Measurements from ENCODE around the gene KIF22.
"Not testable (repeated sequence)": the region's sequence is repeated elsewhere in the genome, so short reads cannot be mapped to it uniquely, and the experiment has no call there.

Gene KIF22

DNA sequence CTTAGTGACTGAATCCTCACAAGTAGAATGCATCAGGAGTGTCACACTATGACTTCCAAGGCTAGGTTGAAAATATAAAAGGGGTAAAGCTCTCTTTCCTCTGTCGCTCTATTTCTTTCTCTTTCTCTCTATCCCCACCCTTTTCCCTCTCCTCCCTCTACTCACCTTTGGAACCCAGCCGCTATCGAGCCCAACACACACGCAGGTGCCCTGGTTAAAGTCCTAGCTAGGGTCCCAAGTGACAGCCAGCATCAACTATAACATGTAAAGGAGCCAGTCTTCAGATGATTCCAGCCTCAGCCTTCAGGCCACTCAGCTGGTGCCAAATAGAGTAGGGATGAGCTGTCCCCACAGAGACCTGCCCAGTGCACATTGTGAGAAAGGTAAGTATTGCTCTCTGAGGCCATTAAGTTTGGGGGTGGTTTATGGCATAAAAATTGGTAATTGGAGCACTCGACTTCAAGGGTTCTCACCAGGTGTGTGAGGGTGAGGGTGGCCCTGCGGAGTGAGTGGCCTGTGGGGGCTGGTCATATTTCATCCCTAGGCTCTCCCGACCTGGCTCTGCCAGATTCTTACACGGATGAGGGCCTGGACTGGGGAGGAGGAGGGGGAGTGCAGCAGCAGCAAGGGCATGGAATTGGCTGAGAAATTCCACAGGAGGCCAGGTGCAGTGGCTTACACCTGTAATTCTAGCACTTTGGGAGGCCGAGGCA is 29.8 kb upstream of the KIF22 start:
- TF ChIP-seq, protein P1, sequence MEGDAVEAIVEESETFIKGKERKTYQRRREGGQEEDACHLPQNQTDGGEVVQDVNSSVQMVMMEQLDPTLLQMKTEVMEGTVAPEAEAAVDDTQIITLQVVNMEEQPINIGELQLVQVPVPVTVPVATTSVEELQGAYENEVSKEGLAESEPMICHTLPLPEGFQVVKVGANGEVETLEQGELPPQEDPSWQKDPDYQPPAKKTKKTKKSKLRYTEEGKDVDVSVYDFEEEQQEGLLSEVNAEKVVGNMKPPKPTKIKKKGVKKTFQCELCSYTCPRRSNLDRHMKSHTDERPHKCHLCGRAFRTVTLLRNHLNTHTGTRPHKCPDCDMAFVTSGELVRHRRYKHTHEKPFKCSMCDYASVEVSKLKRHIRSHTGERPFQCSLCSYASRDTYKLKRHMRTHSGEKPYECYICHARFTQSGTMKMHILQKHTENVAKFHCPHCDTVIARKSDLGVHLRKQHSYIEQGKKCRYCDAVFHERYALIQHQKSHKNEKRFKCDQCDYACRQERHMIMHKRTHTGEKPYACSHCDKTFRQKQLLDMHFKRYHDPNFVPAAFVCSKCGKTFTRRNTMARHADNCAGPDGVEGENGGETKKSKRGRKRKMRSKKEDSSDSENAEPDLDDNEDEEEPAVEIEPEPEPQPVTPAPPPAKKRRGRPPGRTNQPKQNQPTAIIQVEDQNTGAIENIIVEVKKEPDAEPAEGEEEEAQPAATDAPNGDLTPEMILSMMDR (IDR thresholded peaks at IDR 0.05; ENCODE audit: insufficient read depth, low read depth, low read length, missing control alignments), result no peak
- H3K4me3 ChIP-seq (ENCODE audit: low read length), result no peak overlapping the region
- no peak for DNase-seq (ENCODE audit: low read depth)

DNA sequence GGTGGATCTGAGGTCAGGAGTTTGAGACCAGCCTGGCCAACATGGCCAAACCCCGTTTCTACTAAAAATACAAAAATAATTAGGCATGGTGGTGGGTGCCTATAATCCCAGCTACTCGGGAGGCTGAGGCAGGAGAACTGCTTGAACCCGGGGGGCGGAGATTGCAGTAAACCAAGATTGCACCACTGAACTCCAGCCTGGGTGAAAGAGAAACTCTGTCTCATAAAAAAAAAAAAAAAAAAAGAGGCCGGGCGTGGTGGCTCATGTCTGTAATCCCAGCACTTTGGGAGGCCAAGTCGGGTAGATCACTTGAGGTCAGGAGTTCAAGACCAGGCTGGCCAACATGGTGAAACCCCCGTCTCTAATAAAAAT is 29.3 kb upstream of the KIF22 start:
- H3K4me3 ChIP-seq (ENCODE audit: low read length); DNase-seq (ENCODE audit: low read depth): not testable (repeated sequence)

DNA sequence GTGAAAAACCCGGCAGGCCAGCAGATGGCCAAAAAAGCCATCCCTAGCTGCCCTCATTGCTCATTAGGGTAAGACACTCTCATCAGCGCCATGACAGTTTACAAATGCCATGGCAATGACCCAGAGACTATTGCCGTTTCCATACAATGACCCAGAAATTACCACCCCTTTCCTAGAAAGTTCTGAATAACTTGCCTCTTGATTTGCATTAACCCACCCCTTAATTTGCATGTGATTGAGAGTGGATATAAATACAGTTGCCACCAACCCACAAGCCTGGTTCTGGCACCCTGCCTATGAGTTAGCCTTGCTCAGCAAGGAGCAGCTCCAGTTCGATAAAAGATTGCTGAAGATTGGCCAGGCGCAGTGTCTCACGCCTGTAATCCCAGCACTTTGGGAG is 28.7 kb upstream of the KIF22 start:
- H3K4me3 ChIP-seq (ENCODE audit: low read length), result no peak overlapping the region
- TF ChIP-seq, protein P1 (IDR thresholded peaks at IDR 0.05; ENCODE audit: insufficient read depth, low read depth, low read length, missing control alignments), result no peak
- no peak for DNase-seq (ENCODE audit: low read depth)

DNA sequence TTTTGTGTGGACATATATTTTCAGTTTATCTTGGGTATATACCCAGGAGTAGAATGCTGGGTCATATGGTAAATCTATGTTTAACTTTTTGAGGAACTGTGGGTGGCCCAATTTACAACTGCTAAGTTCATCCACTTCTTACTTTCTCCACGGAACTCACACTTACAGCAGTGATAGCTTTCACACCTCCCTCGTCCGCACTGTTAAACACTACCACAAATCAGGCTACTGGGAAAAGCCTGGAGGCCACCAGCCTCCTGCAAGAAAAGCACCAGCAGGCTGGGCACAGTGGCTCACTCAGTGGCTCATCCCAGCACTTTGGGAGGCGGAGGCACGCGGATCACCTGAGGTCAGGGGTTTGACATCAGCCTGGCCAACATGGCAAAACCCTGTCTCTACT is 27.2 kb upstream of the KIF22 start:
- no peak overlapping the region for H3K4me3 ChIP-seq (ENCODE audit: low read length)
- TF ChIP-seq, protein P1 (IDR thresholded peaks at IDR 0.05; ENCODE audit: insufficient read depth, low read depth, low read length, missing control alignments), result no peak
- no peak for DNase-seq (ENCODE audit: low read depth)

DNA sequence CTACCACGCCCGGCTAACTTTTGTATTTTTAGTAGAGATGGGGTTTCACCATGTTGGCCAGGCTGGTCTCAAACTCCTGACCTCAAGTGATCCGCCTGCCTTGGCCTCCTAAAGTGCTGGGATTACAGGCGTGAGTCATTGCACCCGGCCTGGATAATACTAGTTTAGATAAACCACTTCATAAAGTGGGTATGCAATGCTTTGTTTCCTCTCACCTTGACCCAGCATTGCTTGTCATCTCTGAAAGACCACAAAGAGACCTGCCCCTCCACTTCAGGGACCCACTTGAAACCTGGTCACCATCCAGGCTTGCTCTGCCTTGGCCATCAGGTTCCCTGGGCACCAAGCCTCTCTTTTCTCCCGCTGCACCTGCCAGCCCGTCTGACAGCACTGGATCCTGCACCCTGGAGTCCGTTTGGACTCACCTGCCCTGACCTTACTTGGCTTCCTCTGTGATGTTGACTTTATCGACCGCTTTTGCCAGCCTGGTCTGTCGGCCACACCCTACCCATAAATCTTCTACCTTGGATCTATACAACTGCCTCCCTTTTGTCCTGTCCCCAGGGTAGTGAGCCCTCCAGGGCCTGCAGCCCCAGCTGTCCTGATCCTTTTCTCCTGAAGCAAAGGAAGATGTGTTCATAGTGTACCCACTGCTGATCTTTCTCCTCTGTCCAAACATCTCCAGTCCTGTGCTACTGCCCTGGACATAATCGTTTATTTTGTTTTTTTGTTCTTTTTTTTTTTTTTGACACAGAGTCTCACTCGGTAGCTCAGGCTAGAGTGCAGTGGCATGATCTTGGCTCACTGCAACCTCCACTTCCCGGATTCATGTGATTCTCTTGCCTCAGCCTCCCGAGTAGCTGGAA is 25.2 kb upstream of the KIF22 start:
- no peak for DNase-seq (ENCODE audit: low read depth)
- H3K4me3 ChIP-seq (ENCODE audit: low read length), result no peak overlapping the region
- TF ChIP-seq, protein P1 (IDR thresholded peaks at IDR 0.05; ENCODE audit: insufficient read depth, low read depth, low read length, missing control alignments), result no peak

DNA sequence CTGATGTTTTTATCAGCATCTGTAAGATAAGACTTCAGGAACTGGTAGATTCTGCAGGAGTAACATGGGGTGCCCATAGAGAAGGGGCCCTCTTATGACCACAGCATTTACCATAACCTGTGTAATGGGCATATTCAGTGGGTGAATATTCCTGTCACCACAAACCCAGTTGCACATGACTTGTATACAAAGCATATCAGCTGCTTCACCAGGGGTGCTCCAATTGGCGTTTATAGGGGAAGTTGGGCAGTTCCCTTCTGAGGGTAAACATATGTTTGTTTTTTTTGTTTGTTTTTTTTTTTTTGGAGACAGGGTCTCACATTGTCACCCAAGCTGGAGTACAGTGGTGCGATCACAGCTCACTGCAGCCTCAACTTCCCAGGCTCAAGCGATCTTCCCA is 24.0 kb upstream of the KIF22 start:
- H3K4me3 ChIP-seq (ENCODE audit: low read length), result no peak overlapping the region
- DNase-seq (ENCODE audit: low read depth), result no peak
- TF ChIP-seq, protein P1 (IDR thresholded peaks at IDR 0.05; ENCODE audit: insufficient read depth, low read depth, low read length, missing control alignments), result no peak

DNA sequence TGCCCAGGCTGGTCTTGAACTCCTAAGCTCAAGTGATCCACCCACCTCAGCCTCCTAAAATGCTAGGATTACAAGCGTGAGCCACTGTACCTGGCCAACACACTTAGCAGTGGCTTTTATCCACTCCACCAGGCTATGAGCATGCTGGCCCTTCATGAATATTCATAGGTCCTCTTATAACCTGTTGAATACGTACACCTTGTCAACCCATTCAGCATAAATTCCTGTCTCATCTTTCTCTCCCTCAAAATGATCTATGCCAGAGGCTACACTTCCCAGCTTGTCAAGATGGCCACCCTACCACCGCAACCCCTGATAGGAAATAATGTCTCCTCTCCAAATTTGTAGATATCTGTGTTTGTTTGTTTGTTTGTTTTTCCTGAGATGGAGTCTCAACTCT is 23.5 kb upstream of the KIF22 start:
- TF ChIP-seq, protein P1 (IDR thresholded peaks at IDR 0.05; ENCODE audit: insufficient read depth, low read depth, low read length, missing control alignments), result no peak

More for the DNA sequence above, 23.5 kb upstream of the KIF22 start:
- DNase-seq (ENCODE audit: low read depth), result no peak
- H3K4me3 ChIP-seq (ENCODE audit: low read length), result no peak overlapping the region
